ENCODE results near the gene SPATA13. TPM values are rescaled to one million over a fixed set of nuclear protein-coding genes. Genes with fewer than 3 reads are reported as not detected.

SPATA13 gene
- 4.0 and 12.7 TPM in 2 replicates for total RNA-seq

DNA sequence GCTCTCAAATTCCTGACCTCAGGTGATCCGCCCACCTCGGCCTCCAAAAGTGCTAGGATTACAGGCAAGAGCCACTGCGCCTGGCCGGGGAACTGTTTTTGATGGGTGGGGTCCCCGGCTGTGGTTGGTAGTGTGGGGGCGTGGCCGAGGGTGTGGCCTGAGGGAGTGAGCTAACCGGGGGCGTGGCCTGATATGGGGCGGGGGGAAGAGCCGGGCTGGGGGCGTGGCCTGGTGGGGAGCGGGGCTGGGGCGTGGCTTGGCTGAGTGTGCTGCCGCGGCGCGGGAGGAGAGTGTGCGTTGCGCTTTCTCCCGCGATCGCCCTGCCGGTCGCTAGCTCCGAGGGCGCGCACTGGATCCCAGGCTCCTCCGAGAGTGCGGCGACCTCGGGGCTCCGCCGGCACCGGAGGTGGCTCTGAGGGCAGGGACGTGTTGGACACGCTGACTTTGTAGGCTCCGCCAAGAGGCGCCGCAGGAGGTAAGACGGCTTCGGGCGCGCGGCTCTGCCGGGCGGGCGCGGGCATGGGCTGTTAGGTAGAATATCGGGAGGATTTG, at the start of gene SPATA13:
SPATA13 (plus strand) TSS at position 263 of the 552 bp plus-strand sequence. CDS start 62,210 bp downstream, outside the sequence.

DNA sequence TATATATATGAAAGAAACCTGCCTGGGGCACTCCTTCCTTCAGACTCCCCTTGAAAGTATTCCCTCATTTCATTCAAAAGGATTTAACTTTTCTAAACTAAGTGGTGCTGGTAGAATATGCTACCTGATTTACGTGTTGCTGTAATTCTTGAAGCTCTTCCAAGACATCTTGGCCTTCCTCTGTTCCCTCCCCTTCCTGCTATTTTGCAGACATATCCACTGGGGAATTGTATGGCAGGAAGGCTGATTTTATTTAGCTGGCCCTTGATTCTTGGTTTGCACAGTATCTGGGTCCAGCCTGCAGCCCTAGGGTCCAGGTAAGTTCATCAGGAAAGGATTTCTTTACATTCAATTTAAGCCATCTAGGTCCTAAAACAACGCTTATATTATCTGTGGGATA, 148.8 kb downstream of the SPATA13 start, which contains the start of gene C1QTNF9:
C1QTNF9 (plus strand) TSS at position 281 of the 400 bp plus-strand sequence. CDS start 6,424 bp downstream, outside the sequence.

Other genes starting within 250 kb of the SPATA13 start
- not detected in 2 replicates for gene C1QTNF9, start 148.9 kb downstream of the SPATA13 start, total RNA-seq

Data from epithelial cell of umbilical artery (primary cell).